CD14-positive monocyte (primary cell): ENCODE data around the gene TUT7. TPM values are rescaled to one million over a fixed set of nuclear protein-coding genes. Genes with fewer than 3 reads are reported as not detected.

Experiments used
- DNase-seq, 3 donors: peaks; one replicate each; pipeline ENCODE4 v3.0.0-alpha.2; 2011 to 2022
- H2AFZ ChIP-seq: 2 replicates; pipeline ENCODE4 v1.6.0; 2012; ENCODE audit warnings: mild to moderate bottlenecking, low read depth, low read length, inconsistent platforms; ENCODE audit not compliant: insufficient read depth, poor library complexity, severe bottlenecking
- H3K27ac ChIP-seq, 2 donors: 1 replicate in 1 of 2; 2 replicates in 1 of 2; pipeline ENCODE4 v1.5.1; 2012 to 2013; ENCODE audit warnings: low read length in 2 of 2, control low read depth in 1 of 2, inconsistent platforms in 1 of 2, low read depth in 1 of 2, mild to moderate bottlenecking in 1 of 2
- H3K27me3 ChIP-seq, 2 donors: one replicate each; pipeline versions ENCODE4 v1.6.0 to v1.6.1; 2011 to 2013; ENCODE audit warnings: low read length in 2 of 2; ENCODE audit not compliant: control insufficient read depth in 2 of 2, insufficient read depth in 2 of 2
- H3K36me3 ChIP-seq, 2 donors: replicated peaks in 1 of 2; 1 replicate in 1 of 2; 2 replicates in 1 of 2; pipeline versions ENCODE4 v1.5.1 to v1.6.1; 2012 to 2013; ENCODE audit warnings: low read length in 2 of 2, control low read depth in 1 of 2, inconsistent platforms in 1 of 2, mild to moderate bottlenecking in 1 of 2; ENCODE audit not compliant: insufficient read depth in 2 of 2, control insufficient read depth in 1 of 2
- H3K4me1 ChIP-seq, 2 donors: 1 replicate in 1 of 2; 2 replicates in 1 of 2; pipeline versions ENCODE4 v1.5.1 to v1.6.1; 2012 to 2013; ENCODE audit warnings: low read length in 2 of 2, control low read depth in 1 of 2, inconsistent platforms in 1 of 2, mild to moderate bottlenecking in 1 of 2, moderate library complexity in 1 of 2; ENCODE audit not compliant: insufficient read depth in 2 of 2, control insufficient read depth in 1 of 2
- H3K4me2 ChIP-seq: replicated peaks from 2 replicates; pipeline ENCODE3; 2012; ENCODE audit warnings: low read length, moderate library complexity, mild to moderate bottlenecking; ENCODE audit not compliant: poor library complexity, severe bottlenecking; ENCODE audit errors: extremely low read depth
- H3K4me3 ChIP-seq, 3 experiments: fragments of 200-600 bp in 1 of 3; sonication (generic) in 1 of 3; replicated peaks in 1 of 3; 1 replicate in 2 of 3; 2 replicates in 1 of 3; pipeline ENCODE4 v1.5.1; 2011 to 2013; ENCODE audit warnings: low read length in 3 of 3, mild to moderate bottlenecking in 3 of 3, control low read depth in 2 of 3, low read depth in 2 of 3, inconsistent platforms in 1 of 3, moderate library complexity in 1 of 3
- H3K79me2 ChIP-seq: 2 replicates; pipeline ENCODE4 v1.6.0; 2012; ENCODE audit warnings: mild to moderate bottlenecking, control low read depth, inconsistent platforms, low read length, moderate library complexity; ENCODE audit not compliant: insufficient read depth
- H3K9ac ChIP-seq: 2 replicates; pipeline ENCODE4 v1.6.0; 2017; ENCODE audit warnings: low read length, mild to moderate bottlenecking; ENCODE audit not compliant: insufficient read depth, poor library complexity, severe bottlenecking
- H3K9me3 ChIP-seq, 2 donors: replicated peaks in 1 of 2; 1 replicate in 1 of 2; 2 replicates in 1 of 2; pipeline versions ENCODE4 v1.5.1 to v1.6.1; 2012 to 2013; ENCODE audit warnings: low read length in 2 of 2, control low read depth in 1 of 2; ENCODE audit not compliant: control insufficient read depth in 1 of 2, insufficient read depth in 1 of 2
- H4K20me1 ChIP-seq: 2 replicates; pipeline ENCODE4 v1.6.0; 2012; ENCODE audit warnings: mild to moderate bottlenecking, low read length, control low read depth, moderate library complexity; ENCODE audit not compliant: insufficient read depth
- H3K27ac Mint-ChIP-seq, 7 donors: one replicate each; pipeline ENCODE4 v1.8.0; 2020; ENCODE audit warnings: mild to moderate bottlenecking in 7 of 7, mixed read lengths in 7 of 7, moderate library complexity in 6 of 7, inconsistent platforms in 2 of 7
- H3K27me3 Mint-ChIP-seq, 3 donors: one replicate each; pipeline ENCODE4 v1.8.0; 2021 to 2022; ENCODE audit warnings: low read depth in 3 of 3, mild to moderate bottlenecking in 3 of 3, mixed read lengths in 3 of 3, moderate library complexity in 3 of 3, inconsistent platforms in 1 of 3
- H3K36me3 Mint-ChIP-seq, 2 donors: one replicate each; pipeline ENCODE4 v1.8.0; 2020; ENCODE audit warnings: mixed read lengths in 2 of 2, inconsistent platforms in 1 of 2, mild to moderate bottlenecking in 1 of 2
- H3K4me1 Mint-ChIP-seq: one replicate; pipeline ENCODE4 v1.8.0; 2020; ENCODE audit warnings: mild to moderate bottlenecking, mixed read lengths
- H3K4me3 Mint-ChIP-seq, 2 donors: one replicate each; pipeline ENCODE4 v1.8.0; 2020; ENCODE audit warnings: mild to moderate bottlenecking in 2 of 2, mixed read lengths in 2 of 2, moderate library complexity in 1 of 2
- H3K9me3 Mint-ChIP-seq, 7 donors: one replicate each; pipeline ENCODE4 v1.8.0; 2020 to 2022; ENCODE audit warnings: mixed read lengths in 7 of 7, mild to moderate bottlenecking in 6 of 7, moderate library complexity in 6 of 7, inconsistent platforms in 2 of 7
- WGBS: methylation state at CpG from one replicate; pipeline ENCODE4 v1.1.5; 2013; ENCODE audit warnings: missing lambda C conversion rate; ENCODE audit not compliant: insufficient coverage; 5-methylcytosine and 5-hydroxymethylcytosine counted together
- intact Hi-C, 2 donors: fragments of 100-400 bp; cut with micrococcal nuclease; formaldehyde crosslinking; loops; one replicate each; pipeline versions ENCODE4 v1.15.0 to v1.15.1; 2023
- polyA plus RNA-seq, 3 donors: library from polyadenylated mRNA; depleted of rRNA in 1 of 3; unstranded in 2 of 3; stranded (reverse) in 1 of 3; fragments of 300-500 nt in 2 of 3; fragments of >200 nt in 1 of 3; fragmentation: Illumina TruSeq in 2 of 3; gene quantifications; 1 replicate in 2 of 3; 2 replicates in 1 of 3; pipeline ENCODE4 v1.2.3, GENCODE V29; 2012 to 2021
- TF ChIP-seq, protein P1 (sequence below): fragments of 200-600 bp; IDR thresholded peaks from one replicate; pipeline ENCODE4 v1.8.0; 2022; ENCODE audit warnings: antibody characterized with exemption, mild to moderate bottlenecking

Gene TUT7
- polyA plus RNA-seq, 3 donors, result 14.2 to 51.6 (median 27.9) TPM

DNA sequence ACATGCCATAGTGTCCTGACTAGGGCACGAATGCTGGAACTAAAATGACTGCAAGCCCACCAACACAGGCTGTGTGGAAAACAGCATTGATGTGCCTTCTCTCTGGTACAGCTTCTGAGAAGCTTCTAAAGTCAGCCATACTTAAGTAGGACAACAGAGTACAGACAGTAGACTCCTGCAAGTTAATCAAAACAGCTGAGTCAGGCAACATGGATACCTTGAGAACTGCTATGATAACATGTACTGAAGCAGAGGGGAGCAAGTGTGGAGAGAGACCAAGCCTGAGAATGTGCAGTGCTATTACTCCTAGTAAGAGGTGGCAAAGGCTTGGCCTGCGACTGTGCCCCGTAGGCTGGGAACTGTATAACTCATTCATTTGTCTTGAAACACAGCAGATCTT is 74.4 kb downstream of the TUT7 start:
- Mint-ChIP-seq H3K36me3 (peaks cover 2 to 3% of the 10 kb centered on the region in 2 donors), H3K4me1 (peaks cover 29% of the 10 kb centered on the region), H3K9me3 (peaks cover 0 to 3% (median 0%) of the 10 kb centered on the region in 7 donors), H3K27ac (no peak overlapping the region), H3K27me3 (peaks cover 3 to 5% (median 4%) of the 10 kb centered on the region in 3 donors), H3K4me3 (no peak overlapping the region)
- Histone ChIP-seq H3K4me1 (peaks cover 14 to 21% of the 10 kb centered on the region in 2 donors), H4K20me1 (peaks cover 56% of the 10 kb centered on the region), H3K4me3 (no peak overlapping the region), H3K4me2 (no peak overlapping the region), H3K27me3 (no peaks in the 10 kb centered on the region), H3K27ac (no peak overlapping the region), H2AFZ (no peak overlapping the region), H3K79me2 (peaks cover 41% of the 10 kb centered on the region), H3K9ac (no peak overlapping the region), H3K36me3 (peaks cover 0 to 5% of the 10 kb centered on the region in 2 donors), H3K9me3 (no peaks in the 10 kb centered on the region)
- TF ChIP-seq, protein P1, sequence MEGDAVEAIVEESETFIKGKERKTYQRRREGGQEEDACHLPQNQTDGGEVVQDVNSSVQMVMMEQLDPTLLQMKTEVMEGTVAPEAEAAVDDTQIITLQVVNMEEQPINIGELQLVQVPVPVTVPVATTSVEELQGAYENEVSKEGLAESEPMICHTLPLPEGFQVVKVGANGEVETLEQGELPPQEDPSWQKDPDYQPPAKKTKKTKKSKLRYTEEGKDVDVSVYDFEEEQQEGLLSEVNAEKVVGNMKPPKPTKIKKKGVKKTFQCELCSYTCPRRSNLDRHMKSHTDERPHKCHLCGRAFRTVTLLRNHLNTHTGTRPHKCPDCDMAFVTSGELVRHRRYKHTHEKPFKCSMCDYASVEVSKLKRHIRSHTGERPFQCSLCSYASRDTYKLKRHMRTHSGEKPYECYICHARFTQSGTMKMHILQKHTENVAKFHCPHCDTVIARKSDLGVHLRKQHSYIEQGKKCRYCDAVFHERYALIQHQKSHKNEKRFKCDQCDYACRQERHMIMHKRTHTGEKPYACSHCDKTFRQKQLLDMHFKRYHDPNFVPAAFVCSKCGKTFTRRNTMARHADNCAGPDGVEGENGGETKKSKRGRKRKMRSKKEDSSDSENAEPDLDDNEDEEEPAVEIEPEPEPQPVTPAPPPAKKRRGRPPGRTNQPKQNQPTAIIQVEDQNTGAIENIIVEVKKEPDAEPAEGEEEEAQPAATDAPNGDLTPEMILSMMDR, result no peak
- DNase-seq, result no peak
- WGBS, result 100% methylated on average over 3 of the region's 3 CpGs
- intact Hi-C loops, result loop anchor here (5.0 to 10.0 kb wide), 3 partner anchors 55 to 338 kb away; partner anchors contain the start of genes NAA35 (in 2 of the 2) and TUT7 (in 1 of the 2)

DNA sequence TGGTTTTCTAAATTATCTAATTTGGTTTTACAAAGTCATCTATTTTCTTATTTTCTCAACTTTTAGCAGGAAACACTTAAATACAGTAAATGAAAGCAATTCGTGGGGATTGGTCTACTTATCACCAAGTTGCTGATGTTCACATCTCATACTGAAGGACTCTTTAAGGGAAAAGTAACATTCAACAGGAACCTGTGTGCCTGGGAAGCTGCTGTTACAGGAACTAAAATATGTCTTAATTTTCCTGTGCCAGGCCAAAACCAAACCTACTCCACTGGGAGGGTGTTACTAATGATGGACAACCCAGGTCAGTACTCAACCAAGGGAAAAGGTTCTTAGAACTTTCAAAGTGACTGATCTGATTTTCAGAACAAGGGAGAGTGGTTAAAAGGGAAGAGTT is 77.1 kb downstream of the TUT7 start:
- Mint-ChIP-seq H3K4me3 (no peak overlapping the region), H3K9me3 (peaks cover 0 to 3% (median 0%) of the 10 kb centered on the region in 7 donors), H3K27ac (no peak overlapping the region), H3K27me3 (peaks cover 0 to 2% (median 0%) of the 10 kb centered on the region in 3 donors), H3K4me1 (peaks cover 18% of the 10 kb centered on the region), H3K36me3 (peaks cover 15 to 19% of the 10 kb centered on the region in 2 donors)
- intact Hi-C loops, result no loop called here
- WGBS, result no CpG with 5 or more reads among the region's 1 CpG
- H4K20me1 ChIP-seq, result peaks cover 62% of the 10 kb centered on the region
- TF ChIP-seq, protein P1, result no peak
- H3K4me2 ChIP-seq, result no peak overlapping the region
- no peak overlapping the region for H2AFZ ChIP-seq
- H3K9ac ChIP-seq, result no peak overlapping the region
- DNase-seq, result no peak
- no peaks in the 10 kb centered on the region for H3K9me3 ChIP-seq
- H3K4me1 ChIP-seq, result peaks cover 7 to 11% of the 10 kb centered on the region in 2 donors
- no peaks in the 10 kb centered on the region for H3K27me3 ChIP-seq
- H3K27ac ChIP-seq, result peak overlapping the region in 1 of 2 donors; percentile 2
- H3K79me2 ChIP-seq, result peaks cover 41% of the 10 kb centered on the region
- no peak overlapping the region for H3K4me3 ChIP-seq
- peaks cover 13 to 23% of the 10 kb centered on the region in 2 donors for H3K36me3 ChIP-seq
